GM18526 (cell line): ENCODE measurements around the gene BAIAP2L1.

Experiments
- POLR2A ChIP-seq: IDR thresholded peaks from 3 replicates; pipeline ENCODE4 v1.6.1; 2011; ENCODE audit not compliant: insufficient read length; ENCODE audit errors: extremely low read depth

The BAIAP2L1 gene

GRCh38 chr7:98244871-98245270 lies 156.0 kb downstream of the BAIAP2L1 start:
- no peak for TF ChIP-seq POLR2A

- TF ChIP-seq POLR2A: no peak
These were observed 158.0 kb downstream of the BAIAP2L1 start for GRCh38 chr7:98242934-98243333.

- TF ChIP-seq POLR2A: no peak
These were observed 158.5 kb downstream of the BAIAP2L1 start for GRCh38 chr7:98242342-98242741.

- TF ChIP-seq POLR2A: no peak
These were observed 159.1 kb downstream of the BAIAP2L1 start for GRCh38 chr7:98241674-98242241.
